CD8-positive, alpha-beta memory T cell (primary cell): ENCODE data around the gene GPR146. TPM values are rescaled to one million over a fixed set of nuclear protein-coding genes. Genes with fewer than 3 reads are reported as not detected.

ENCODE experiments used
- CTCF ChIA-PET: fragments of 350-600 bp; sonication (Branson Sonifier 250); formaldehyde crosslinking; loops from one replicate; lab custom pipeline; 2021; ENCODE audit warnings: antibody characterized with exemption; lab: Charles Lee
- POLR2A ChIA-PET: fragments of 350-600 bp; sonication (Branson Sonifier 250); formaldehyde crosslinking; loops from one replicate; lab custom pipeline; 2021; ENCODE audit warnings: antibody characterized with exemption; lab: Charles Lee
- DNase-seq, 5 donors: peaks; one replicate each; pipeline versions ENCODE4 v3.0.0 to v3.0.0-alpha.2; 2020 to 2022; ENCODE audit warnings: mixed read lengths in 1 of 5
- H3K27ac ChIP-seq: one replicate; pipeline ENCODE4 v1.7.0; 2013; ENCODE audit warnings: low read depth, mild to moderate bottlenecking, low read length, moderate library complexity
- H3K27me3 ChIP-seq: 2 replicates; pipeline ENCODE4 v1.7.0; 2013; ENCODE audit warnings: low read length, mild to moderate bottlenecking; ENCODE audit not compliant: insufficient read depth, poor library complexity, severe bottlenecking
- H3K36me3 ChIP-seq: 2 replicates; pipeline ENCODE4 v1.7.0; 2013; ENCODE audit warnings: mild to moderate bottlenecking, low read length, moderate library complexity; ENCODE audit not compliant: insufficient read depth
- H3K4me1 ChIP-seq: 2 replicates; pipeline ENCODE4 v1.7.0; 2013; ENCODE audit warnings: mild to moderate bottlenecking, low read length, moderate library complexity; ENCODE audit not compliant: insufficient read depth
- H3K4me3 ChIP-seq: 2 replicates; pipeline ENCODE4 v1.7.0; 2013; ENCODE audit warnings: mild to moderate bottlenecking, low read length
- H3K9me3 ChIP-seq: 2 replicates; pipeline ENCODE4 v1.7.0; 2013; ENCODE audit warnings: mild to moderate bottlenecking, low read length
- H3K27ac Mint-ChIP-seq, 8 donors: one replicate each; pipeline ENCODE4 v1.8.0; 2020 to 2021; ENCODE audit warnings: mixed read lengths in 8 of 8, mild to moderate bottlenecking in 6 of 8, inconsistent platforms in 3 of 8, moderate library complexity in 3 of 8
- H3K27me3 Mint-ChIP-seq, 2 donors: one replicate each; pipeline ENCODE4 v1.8.0; 2020 to 2021; ENCODE audit warnings: mixed read lengths in 2 of 2, mild to moderate bottlenecking in 1 of 2, moderate library complexity in 1 of 2
- H3K36me3 Mint-ChIP-seq, 3 donors: one replicate each; pipeline ENCODE4 v1.8.0; 2020 to 2021; ENCODE audit warnings: mixed read lengths in 3 of 3, inconsistent platforms in 1 of 3, mild to moderate bottlenecking in 1 of 3
- H3K4me1 Mint-ChIP-seq, 3 donors: one replicate each; pipeline ENCODE4 v1.8.0; 2020 to 2021; ENCODE audit warnings: mixed read lengths in 3 of 3, inconsistent platforms in 1 of 3, mild to moderate bottlenecking in 1 of 3
- H3K4me3 Mint-ChIP-seq, 7 donors: one replicate each; pipeline ENCODE4 v1.8.0; 2020 to 2021; ENCODE audit warnings: mixed read lengths in 7 of 7, mild to moderate bottlenecking in 6 of 7, moderate library complexity in 4 of 7, inconsistent platforms in 2 of 7
- H3K9me3 Mint-ChIP-seq, 5 donors: one replicate each; pipeline ENCODE4 v1.8.0; 2020 to 2022; ENCODE audit warnings: mixed read lengths in 5 of 5, mild to moderate bottlenecking in 3 of 5, moderate library complexity in 2 of 5, inconsistent platforms in 1 of 5
- polyA plus RNA-seq: library from polyadenylated mRNA; unstranded; fragments of 300-500 nt; fragmentation: Illumina TruSeq; gene quantifications from one replicate; pipeline ENCODE4 v1.2.3, GENCODE V29; 2021
- total RNA-seq, 2 experiments: library from RNA; stranded (reverse); gene quantifications; one replicate each; pipeline ENCODE4 v1.2.3, GENCODE V29; 2021

The GPR146 gene
- total and polyA plus RNA-seq, 3 experiments from 2014 or later: 0.55 to 1.2 (median 0.70) TPM

- H3K9me3 ChIP-seq: no peaks in the 10 kb centered on the region
- H3K4me1 ChIP-seq: peaks cover 7% of the 10 kb centered on the region
- H3K36me3 ChIP-seq: no peaks in the 10 kb centered on the region
- Mint-ChIP-seq H3K27ac (no peak overlapping the region), H3K4me1 (peaks cover 10 to 19% (median 10%) of the 10 kb centered on the region in 3 donors), H3K27me3 (no peaks in the 10 kb centered on the region), H3K36me3 (peaks cover 0 to 28% (median 2%) of the 10 kb centered on the region in 3 donors), H3K4me3 (no peak overlapping the region), H3K9me3 (peaks cover 0 to 2% (median 0%) of the 10 kb centered on the region in 5 donors)
- H3K27ac ChIP-seq: no peak overlapping the region
- POLR2A ChIA-PET: no interaction called here
- no peak overlapping the region for H3K4me3 ChIP-seq
- H3K27me3 ChIP-seq: no peaks in the 10 kb centered on the region
- no peak for DNase-seq
- CTCF ChIA-PET: interaction anchor here (1.0 to 1.6 kb wide), 2 partner anchors 15 to 57 kb away, joined by 3 read pairs; no protein-coding TSS in a partner anchor
These were observed 35.5 kb upstream of the GPR146 start for GRCh38 chr7:1008733-1009363.

DNA sequence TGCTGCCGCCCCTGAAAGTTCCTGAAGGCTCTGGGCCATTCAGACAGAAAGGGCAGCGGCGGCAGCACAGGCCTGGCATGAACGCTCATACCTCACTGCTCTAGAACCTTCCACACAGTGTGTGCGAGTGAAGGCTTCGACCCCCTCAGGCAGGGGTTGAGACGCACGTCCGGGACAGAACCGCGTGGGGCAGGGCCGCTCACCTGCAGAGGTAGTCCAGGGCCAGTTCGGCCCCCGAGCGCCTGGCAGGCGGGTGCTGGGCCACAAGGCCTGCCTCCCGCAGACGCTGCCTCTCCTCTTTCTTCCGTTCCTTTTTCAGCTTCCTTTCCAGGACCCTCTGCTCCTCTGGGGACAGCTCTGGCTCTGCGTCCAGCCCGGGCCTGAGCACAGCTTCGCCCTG lies 34.6 kb upstream of the GPR146 start:
- peaks cover 7% of the 10 kb centered on the region for H3K4me1 ChIP-seq
- CTCF ChIA-PET: interaction anchor here (0.7 kb wide), 1 partner anchor 17 kb away, joined by 3 read pairs; no protein-coding TSS in a partner anchor
- no peak for DNase-seq
- H3K4me1 Mint-ChIP-seq: peaks cover 12 to 24% (median 13%) of the 10 kb centered on the region in 3 donors
- H3K27ac Mint-ChIP-seq: peak overlapping the region in 1 of 8 donors; percentile 15
- no peaks in the 10 kb centered on the region for H3K27me3 ChIP-seq
- H3K27me3 Mint-ChIP-seq: no peaks in the 10 kb centered on the region
- POLR2A ChIA-PET: no interaction called here
- H3K36me3 ChIP-seq: no peaks in the 10 kb centered on the region
- H3K4me3 Mint-ChIP-seq: no peak overlapping the region
- H3K9me3 Mint-ChIP-seq: peaks cover 0 to 2% (median 0%) of the 10 kb centered on the region in 5 donors
- no peak overlapping the region for H3K4me3 ChIP-seq
- no peaks in the 10 kb centered on the region for H3K9me3 ChIP-seq
- no peak overlapping the region for H3K27ac ChIP-seq
- H3K36me3 Mint-ChIP-seq: peaks cover 0 to 26% (median 2%) of the 10 kb centered on the region in 3 donors

DNA sequence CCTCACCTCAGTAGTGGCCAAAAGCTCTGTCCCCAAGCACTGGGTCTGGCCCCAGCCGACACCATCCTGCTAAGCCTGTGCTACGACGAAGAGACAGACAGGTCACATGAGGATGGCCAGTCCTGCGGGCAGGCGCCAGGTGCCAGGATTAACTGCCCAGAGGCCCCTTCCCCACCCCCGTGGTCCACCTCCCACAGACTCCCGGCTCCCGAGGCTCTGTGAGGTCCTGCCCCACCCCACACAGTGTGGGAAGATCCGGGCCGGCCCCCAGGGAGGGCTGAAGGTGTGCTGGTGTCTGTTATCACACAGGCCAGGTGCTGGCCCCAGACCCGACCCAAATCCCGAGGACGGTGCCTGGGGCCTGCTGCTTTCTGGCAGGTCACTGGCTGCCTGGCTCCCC lies 34.1 kb upstream of the GPR146 start:
- no peak overlapping the region for H3K27ac Mint-ChIP-seq
- no peak overlapping the region for H3K27ac ChIP-seq
- H3K9me3 ChIP-seq: no peaks in the 10 kb centered on the region
- no peak overlapping the region for H3K4me3 Mint-ChIP-seq
- peaks cover 0 to 2% (median 0%) of the 10 kb centered on the region in 5 donors for H3K9me3 Mint-ChIP-seq
- ChIA-PET CTCF (interaction anchor here (0.7 kb wide), 1 partner anchor 17 kb away, joined by 3 read pairs; no protein-coding TSS in a partner anchor), POLR2A (no interaction called here)
- no peaks in the 10 kb centered on the region for H3K27me3 ChIP-seq
- no peaks in the 10 kb centered on the region for H3K27me3 Mint-ChIP-seq
- H3K4me1 ChIP-seq: peaks cover 7% of the 10 kb centered on the region
- H3K4me1 Mint-ChIP-seq: peaks cover 12 to 24% (median 13%) of the 10 kb centered on the region in 3 donors
- no peaks in the 10 kb centered on the region for H3K36me3 ChIP-seq
- no peak overlapping the region for H3K4me3 ChIP-seq
- DNase-seq: no peak
- H3K36me3 Mint-ChIP-seq: peaks cover 0 to 26% (median 2%) of the 10 kb centered on the region in 3 donors

DNA sequence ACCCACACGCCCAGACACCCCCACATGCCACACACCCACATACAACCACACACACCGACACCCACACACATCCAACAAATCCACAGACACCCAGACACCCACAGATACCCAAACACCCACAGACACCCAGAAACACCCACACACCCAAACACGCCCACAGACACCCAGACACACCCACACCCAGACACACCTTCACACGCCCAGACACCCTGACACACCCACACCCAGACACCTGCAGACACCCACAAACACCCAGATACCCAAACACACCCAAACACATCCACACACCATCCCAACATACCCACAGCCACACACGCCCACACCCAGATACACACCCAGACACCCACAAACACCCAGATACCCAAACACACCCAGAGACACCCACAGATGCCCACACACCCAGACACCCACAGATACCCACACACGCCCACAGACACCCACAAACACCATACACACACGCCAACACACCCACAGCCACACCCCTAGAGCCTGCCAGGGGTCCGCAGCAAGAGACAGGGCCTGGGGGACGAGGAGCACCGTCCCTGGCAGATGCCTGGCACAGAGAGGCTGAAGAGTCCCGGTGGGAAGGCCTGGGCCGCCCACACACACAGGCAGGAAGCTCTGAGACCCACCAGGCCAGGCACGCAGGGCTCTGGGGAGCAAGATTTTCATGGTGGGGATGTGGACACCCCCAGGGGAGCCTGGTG lies 32.9 kb upstream of the GPR146 start:
- H3K36me3 Mint-ChIP-seq: peaks cover 0 to 22% (median 0%) of the 10 kb centered on the region in 3 donors
- Histone ChIP-seq H3K27ac (no peak overlapping the region), H3K4me1 (peaks cover 7% of the 10 kb centered on the region), H3K36me3 (no peaks in the 10 kb centered on the region), H3K4me3 (no peak overlapping the region), H3K27me3 (no peaks in the 10 kb centered on the region), H3K9me3 (no peaks in the 10 kb centered on the region)
- ChIA-PET CTCF (interaction anchor here (2.3 kb wide), 1 partner anchor 18 kb away, joined by 12 read pairs; no protein-coding TSS in a partner anchor), POLR2A (no interaction called here)
- DNase-seq: peak in 1 of 5 donors; percentile 53
- H3K27ac Mint-ChIP-seq: peak overlapping the region; percentile 33 to 97 (median 88)
- H3K4me3 Mint-ChIP-seq: peak overlapping the region in 5 of 7 donors; percentile 10 to 83 (median 52)
- peaks cover 12 to 24% (median 13%) of the 10 kb centered on the region in 3 donors for H3K4me1 Mint-ChIP-seq
- H3K27me3 Mint-ChIP-seq: no peaks in the 10 kb centered on the region
- peaks cover 0 to 2% (median 0%) of the 10 kb centered on the region in 5 donors for H3K9me3 Mint-ChIP-seq

GRCh38 chr7:1012004-1012715 lies 32.2 kb upstream of the GPR146 start:
- POLR2A ChIA-PET: no interaction called here
- no peak overlapping the region for H3K27ac ChIP-seq

DNA sequence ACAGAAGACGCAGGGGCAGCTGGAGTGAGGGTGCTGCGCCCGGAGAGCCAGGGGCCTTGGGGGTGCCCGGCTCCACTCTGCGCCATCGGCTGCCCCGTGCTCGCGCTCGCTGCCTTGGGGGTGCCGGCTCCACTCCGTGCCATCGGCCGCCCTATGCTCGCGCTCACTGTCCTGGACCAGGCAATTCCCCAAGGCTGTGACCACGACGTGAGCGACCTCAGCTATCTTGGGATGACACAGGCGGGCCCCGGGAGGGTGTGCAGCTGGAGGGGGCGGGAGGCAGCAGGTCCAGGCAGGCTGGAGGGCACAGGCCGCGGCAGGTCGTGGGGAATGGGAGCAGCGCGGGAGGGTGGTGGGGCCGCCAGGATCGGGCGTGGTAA lies 31.6 kb upstream of the GPR146 start:
- ChIA-PET CTCF (interaction anchor here (2.3 kb wide), 1 partner anchor 19 kb away, joined by 12 read pairs; no protein-coding TSS in a partner anchor), POLR2A (no interaction called here)
- peaks cover 7% of the 10 kb centered on the region for H3K4me1 ChIP-seq
- no peaks in the 10 kb centered on the region for H3K36me3 ChIP-seq
- Mint-ChIP-seq H3K4me1 (peaks cover 12 to 24% (median 13%) of the 10 kb centered on the region in 3 donors), H3K36me3 (peaks cover 0 to 17% (median 0%) of the 10 kb centered on the region in 3 donors), H3K9me3 (peaks cover 0 to 2% (median 0%) of the 10 kb centered on the region in 5 donors), H3K4me3 (peak overlapping the region in 1 of 7 donors; percentile 23), H3K27me3 (no peaks in the 10 kb centered on the region), H3K27ac (no peak overlapping the region)
- no peak overlapping the region for H3K4me3 ChIP-seq
- DNase-seq: no peak
- no peaks in the 10 kb centered on the region for H3K9me3 ChIP-seq
- no peaks in the 10 kb centered on the region for H3K27me3 ChIP-seq
- no peak overlapping the region for H3K27ac ChIP-seq

More at GRCh38 chr7:1012004-1012715, 32.2 kb upstream of the GPR146 start:
- Histone ChIP-seq H3K4me1 (peaks cover 7% of the 10 kb centered on the region), H3K36me3 (no peaks in the 10 kb centered on the region), H3K4me3 (no peak overlapping the region), H3K9me3 (no peaks in the 10 kb centered on the region), H3K27me3 (no peaks in the 10 kb centered on the region)
- H3K36me3 Mint-ChIP-seq: peaks cover 0 to 19% (median 0%) of the 10 kb centered on the region in 3 donors
- H3K4me3 Mint-ChIP-seq: no peak overlapping the region
- peak overlapping the region in 2 of 8 donors; percentile 33 to 97 for H3K27ac Mint-ChIP-seq
- peaks cover 0 to 2% (median 0%) of the 10 kb centered on the region in 5 donors for H3K9me3 Mint-ChIP-seq
- CTCF ChIA-PET: interaction anchor here (2.3 kb wide), 1 partner anchor 19 kb away, joined by 12 read pairs; no protein-coding TSS in a partner anchor
- no peaks in the 10 kb centered on the region for H3K27me3 Mint-ChIP-seq
- no peak for DNase-seq
- peaks cover 12 to 24% (median 13%) of the 10 kb centered on the region in 3 donors for H3K4me1 Mint-ChIP-seq

GRCh38 chr7:1013581-1013980 lies 30.8 kb upstream of the GPR146 start:
- H3K4me1 Mint-ChIP-seq: peaks cover 19 to 31% (median 20%) of the 10 kb centered on the region in 3 donors
- peaks cover 7% of the 10 kb centered on the region for H3K4me1 ChIP-seq
- DNase-seq: no peak

More at GRCh38 chr7:1013581-1013980, 30.8 kb upstream of the GPR146 start:
- Mint-ChIP-seq H3K9me3 (peaks cover 0 to 2% (median 0%) of the 10 kb centered on the region in 5 donors), H3K27me3 (no peaks in the 10 kb centered on the region), H3K4me3 (no peak overlapping the region), H3K36me3 (peaks cover 0 to 22% (median 4%) of the 10 kb centered on the region in 3 donors), H3K27ac (peak overlapping the region in 1 of 8 donors; percentile 28)
- ChIA-PET CTCF (interaction anchor here (2.3 kb wide), 1 partner anchor 20 kb away, joined by 12 read pairs; no protein-coding TSS in a partner anchor), POLR2A (no interaction called here)
- H3K27ac ChIP-seq: no peak overlapping the region
- H3K9me3 ChIP-seq: no peaks in the 10 kb centered on the region
- no peak overlapping the region for H3K4me3 ChIP-seq
- no peaks in the 10 kb centered on the region for H3K27me3 ChIP-seq
- no peaks in the 10 kb centered on the region for H3K36me3 ChIP-seq
